Activated effector memory CD4-positive, alpha-beta T cell treated with anti-CD3 and anti-CD28 coated beads, Interleukin-2, amount 50 U/mL, for 16 hours (primary cell): ENCODE results near the gene NUDT4.

ENCODE experiments used
- DNase-seq: peaks from one replicate; pipeline ENCODE4 v3.0.0-alpha.2; 2020

The NUDT4 gene

DNA sequence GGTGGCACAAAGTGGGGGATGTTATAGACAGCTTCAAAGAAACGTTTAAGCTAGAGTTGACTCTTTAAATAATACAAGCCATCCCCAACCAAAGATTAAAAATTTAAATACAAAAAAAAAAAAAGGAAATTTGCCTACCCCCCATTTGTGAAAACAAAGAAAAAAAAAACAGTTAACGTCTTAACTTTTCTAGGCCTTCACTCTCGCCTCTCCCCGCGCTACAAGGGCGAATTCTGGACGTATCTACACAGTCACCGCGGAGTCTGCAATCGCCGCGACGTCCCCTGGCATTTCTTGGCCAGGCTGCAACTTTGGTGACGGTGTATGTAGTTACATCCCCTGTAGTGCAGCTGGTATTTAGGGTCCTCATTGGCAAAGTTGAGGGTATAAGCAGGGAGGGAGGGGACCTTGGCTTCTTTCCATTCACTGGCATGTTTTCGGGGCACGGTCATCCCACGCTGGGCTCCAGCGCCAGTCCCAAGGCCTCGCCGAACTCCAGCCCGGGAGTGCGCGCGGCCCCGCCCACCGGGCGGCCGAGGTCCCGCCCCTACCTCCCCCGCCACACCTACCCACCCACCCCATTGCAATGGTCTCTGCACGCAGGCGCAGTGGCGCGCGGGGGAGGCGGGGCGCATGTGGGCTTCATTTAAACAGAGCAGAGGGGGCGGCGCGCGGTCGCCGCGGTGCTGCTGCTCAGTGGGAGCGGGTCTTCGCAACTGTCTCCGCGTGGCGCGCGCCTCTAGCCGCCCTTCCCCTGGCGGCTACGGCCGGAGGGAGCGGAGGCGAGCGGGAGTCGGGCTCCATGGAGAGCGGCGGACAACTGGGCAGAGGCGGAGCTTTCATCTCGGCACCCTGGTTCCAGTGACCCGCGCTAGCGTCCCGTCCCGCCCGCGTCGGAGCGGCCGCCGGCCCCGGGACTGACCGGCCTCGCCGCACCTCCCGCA, at the start of gene NUDT4:
TSS of gene NUDT4 (plus strand) at position 674 of the 944 bp plus-strand sequence. CDS start 398 bp downstream, outside the sequence.
- DNase-seq: peak; percentile 99

- DNase-seq: no peak
These were observed 44.7 kb upstream of the NUDT4 start for GRCh38 chr12:93333054-93333453.

- DNase-seq: no peak
These were observed 43.9 kb upstream of the NUDT4 start for GRCh38 chr12:93333828-93334227.

- no peak for DNase-seq
These were observed 42.0 kb upstream of the NUDT4 start for GRCh38 chr12:93335603-93336162.

- no peak for DNase-seq
These were observed 41.4 kb upstream of the NUDT4 start for GRCh38 chr12:93336291-93336741.

DNA sequence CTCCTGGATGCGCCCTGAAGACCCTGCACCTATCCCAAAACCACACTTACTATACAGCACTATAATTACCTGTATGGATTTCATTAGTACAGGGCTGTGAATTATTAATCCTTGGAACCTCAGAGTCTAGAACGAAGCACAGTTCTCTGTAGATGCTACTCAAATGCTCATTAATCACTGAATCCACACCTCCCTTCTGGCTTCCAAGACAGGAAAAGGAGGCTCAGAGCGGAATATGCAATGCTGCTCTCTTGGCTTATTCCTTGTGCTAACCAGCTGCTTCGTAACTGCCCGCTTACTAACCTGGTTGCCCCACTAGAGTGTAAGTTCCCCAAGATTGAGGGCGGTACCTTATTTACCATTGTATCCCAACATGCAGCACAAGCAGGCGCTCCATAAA, 39.1 kb upstream of the NUDT4 start:
- no peak for DNase-seq

DNA sequence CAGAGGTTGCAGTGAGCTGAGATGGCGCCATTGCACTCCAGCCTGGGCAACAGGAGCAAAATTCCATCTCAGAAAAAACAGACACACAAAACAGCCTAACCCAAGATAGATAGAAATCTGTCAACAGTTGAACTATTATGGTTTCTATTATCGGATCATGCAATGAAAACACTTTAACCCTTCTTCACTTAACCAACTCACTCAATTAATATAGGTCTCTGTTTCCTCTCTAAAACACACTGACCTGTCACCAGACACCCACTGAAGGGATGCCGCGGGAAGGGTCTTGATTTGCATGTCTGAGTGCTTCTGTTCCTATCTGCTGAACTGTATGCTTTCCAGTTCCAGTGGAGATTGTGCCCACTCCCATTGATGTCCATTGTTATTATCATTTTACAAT, 38.0 kb upstream of the NUDT4 start:
- DNase-seq: no peak

DNA sequence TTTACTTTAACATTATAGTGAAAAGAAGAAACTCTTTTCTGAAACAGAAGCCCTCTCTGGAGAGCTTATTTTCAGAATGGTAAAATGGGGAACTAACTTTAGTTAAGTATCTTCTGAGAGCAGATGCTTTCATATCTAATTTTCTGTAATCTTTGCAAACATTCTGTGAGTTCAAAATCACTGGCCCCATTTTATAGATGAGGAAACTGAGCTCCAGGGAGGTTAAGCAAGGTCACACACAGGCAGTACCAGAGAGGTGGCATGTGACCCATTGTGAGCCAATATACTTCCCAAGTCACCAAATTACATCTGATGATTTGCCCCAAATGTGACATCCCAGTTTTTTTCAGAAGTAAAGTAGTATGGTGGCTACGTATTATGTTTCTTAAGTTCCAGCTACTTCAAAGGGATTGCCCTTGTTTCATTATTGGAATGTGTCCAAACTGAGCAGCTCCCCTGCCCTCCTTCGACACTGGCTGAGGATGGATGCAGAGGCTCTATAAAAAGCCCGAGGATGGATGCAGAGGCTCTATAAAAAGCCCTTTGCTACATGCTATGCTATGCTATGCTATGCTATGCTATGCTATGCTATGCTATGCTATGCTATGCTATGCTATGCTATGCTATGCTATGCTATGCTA, 36.2 kb upstream of the NUDT4 start:
- DNase-seq: peak; percentile 2

GRCh38 chr12:93347054-93347785, 30.5 kb upstream of the NUDT4 start:
- DNase-seq: no peak

DNA sequence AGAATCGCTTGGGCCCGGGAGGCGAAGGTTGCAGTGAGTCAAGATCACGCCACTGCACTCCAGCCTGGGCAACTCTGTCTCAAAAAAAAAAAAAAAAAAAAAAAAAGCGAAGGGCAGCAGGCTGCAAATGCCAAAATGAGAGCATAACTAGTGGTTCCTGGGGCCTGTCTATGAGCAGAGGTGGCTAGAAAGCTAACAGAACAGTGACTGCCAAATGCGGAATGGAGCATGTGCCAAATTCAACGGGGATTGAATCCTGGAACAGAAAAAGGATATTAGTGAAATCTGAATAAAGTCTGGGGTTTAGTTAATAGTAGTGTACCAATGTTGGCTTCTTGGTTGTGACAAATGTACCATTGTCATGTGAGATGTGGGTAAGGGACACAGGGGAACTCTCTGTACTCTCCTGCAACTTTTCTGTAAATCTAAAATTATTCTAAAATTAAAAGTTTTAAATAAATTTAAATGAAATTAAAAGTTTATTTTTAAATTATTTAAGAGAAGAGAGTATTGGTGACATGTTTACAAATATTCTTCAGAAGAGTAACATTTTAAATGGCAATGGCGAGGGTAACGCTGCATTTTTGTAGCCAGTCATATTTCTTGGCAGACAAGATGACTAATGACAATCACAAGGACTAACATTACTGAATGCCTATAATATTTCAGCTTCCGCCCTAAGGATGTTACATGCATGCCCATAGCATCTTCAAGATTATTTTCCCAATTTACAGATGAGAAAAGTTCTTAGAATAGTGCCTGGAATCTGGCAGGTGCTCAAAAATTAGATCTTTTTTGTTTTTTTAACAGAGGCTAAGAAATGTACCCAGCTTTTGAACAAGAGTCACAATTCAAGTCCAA, 28.9 kb upstream of the NUDT4 start:
- DNase-seq: no peak

DNA sequence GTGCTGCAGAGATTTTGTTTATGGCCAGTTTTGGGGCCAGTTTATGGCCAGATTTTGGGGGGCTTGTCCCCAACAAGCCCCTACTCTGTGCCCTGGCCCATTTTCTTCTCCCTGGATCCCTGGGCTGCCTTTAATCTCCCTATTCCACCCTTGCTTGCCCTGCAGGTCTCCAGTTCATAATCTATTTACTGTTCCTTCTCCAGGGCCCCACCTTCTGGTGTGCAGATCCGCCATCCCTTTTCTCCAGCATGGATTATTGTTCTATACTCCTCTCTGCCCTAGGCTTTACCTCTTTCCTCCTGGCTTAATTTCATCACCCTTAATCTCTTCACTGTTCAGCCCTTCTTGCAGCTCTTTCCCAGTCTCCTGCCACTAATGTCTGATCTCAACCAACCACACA, 26.0 kb upstream of the NUDT4 start:
- DNase-seq: no peak

GRCh38 chr12:93352321-93352720, 25.4 kb upstream of the NUDT4 start:
- DNase-seq: no peak

- DNase-seq: no peak
These were observed 21.5 kb upstream of the NUDT4 start for GRCh38 chr12:93356214-93356613.

GRCh38 chr12:93358058-93358457, 19.7 kb upstream of the NUDT4 start:
- DNase-seq: no peak

- DNase-seq: no peak
These were observed 18.9 kb upstream of the NUDT4 start for GRCh38 chr12:93358821-93359220.

DNA sequence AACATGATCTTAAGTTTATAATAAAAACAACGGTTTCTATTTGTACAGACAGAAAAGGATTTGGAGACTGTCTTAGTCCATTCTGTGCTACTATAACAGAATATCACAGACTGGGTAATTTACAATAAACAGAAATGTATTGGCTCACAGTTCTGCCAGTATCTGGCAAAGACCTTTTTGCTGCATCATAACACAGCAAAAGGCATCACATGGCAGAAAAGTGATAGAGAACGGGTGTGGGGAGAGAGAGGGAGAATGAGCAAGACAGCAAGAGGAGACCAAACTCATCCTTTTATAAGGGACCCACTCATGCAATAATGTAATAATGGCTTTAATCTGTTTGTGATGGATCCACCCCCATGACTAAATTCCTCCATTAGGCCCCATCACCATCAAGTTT, 17.0 kb upstream of the NUDT4 start:
- no peak for DNase-seq

GRCh38 chr12:93361151-93361919, 16.4 kb upstream of the NUDT4 start:
- DNase-seq: no peak

DNA sequence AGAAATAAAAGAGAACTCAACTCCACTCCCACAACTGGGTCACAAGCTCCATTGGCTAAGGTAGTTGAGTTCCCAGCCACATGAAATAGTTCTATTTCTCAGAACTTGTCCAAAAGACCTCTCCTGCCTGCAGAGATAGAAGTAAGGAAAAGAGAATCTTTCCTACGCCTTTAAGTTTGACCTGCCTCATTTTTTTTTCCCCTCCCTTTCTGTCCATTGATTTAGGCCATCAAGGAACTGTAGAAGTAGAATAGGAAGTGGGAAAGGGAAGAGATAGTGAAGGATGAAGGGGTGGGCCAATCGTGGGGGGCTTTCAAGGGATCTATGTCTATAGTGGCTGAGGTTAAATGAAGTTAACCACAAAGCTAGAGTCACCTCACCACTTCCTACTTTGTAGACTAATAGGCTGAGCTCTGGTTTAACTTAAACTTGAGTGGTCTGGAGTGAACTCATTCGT, 13.9 kb upstream of the NUDT4 start:
- DNase-seq: no peak

- DNase-seq: no peak
These were observed 11.9 kb upstream of the NUDT4 start for GRCh38 chr12:93365616-93366405.

GRCh38 chr12:93366422-93366821, 11.3 kb upstream of the NUDT4 start:
- DNase-seq: no peak
